ENCODE measurements around the gene GHDC.
"Not testable (repeated sequence)": the region's sequence is repeated elsewhere in the genome, so short reads cannot be mapped to it uniquely, and the experiment has no call there.

GHDC gene

DNA sequence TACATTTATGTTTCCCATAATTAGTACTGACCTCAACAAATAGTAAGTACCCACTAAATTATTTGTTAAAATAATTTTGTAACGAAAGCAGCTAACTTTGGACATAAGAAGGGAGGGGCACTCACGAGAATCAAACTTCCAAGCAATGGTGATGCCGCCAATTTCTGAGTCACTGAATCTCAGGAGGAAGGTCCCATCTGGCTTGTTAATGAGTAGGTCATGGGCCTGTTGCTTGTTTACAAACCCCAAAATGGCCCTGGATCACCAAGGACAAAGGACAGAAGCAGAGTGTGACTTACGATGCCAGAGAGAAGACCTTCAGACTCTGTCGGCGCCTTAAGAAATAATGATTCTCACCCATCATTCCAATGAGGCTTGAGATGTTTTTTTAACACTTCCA is 15.8 kb upstream of the GHDC start:
- TF ChIP-seq, protein P1, sequence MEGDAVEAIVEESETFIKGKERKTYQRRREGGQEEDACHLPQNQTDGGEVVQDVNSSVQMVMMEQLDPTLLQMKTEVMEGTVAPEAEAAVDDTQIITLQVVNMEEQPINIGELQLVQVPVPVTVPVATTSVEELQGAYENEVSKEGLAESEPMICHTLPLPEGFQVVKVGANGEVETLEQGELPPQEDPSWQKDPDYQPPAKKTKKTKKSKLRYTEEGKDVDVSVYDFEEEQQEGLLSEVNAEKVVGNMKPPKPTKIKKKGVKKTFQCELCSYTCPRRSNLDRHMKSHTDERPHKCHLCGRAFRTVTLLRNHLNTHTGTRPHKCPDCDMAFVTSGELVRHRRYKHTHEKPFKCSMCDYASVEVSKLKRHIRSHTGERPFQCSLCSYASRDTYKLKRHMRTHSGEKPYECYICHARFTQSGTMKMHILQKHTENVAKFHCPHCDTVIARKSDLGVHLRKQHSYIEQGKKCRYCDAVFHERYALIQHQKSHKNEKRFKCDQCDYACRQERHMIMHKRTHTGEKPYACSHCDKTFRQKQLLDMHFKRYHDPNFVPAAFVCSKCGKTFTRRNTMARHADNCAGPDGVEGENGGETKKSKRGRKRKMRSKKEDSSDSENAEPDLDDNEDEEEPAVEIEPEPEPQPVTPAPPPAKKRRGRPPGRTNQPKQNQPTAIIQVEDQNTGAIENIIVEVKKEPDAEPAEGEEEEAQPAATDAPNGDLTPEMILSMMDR (IDR thresholded peaks at IDR 0.05) = no peak

DNA sequence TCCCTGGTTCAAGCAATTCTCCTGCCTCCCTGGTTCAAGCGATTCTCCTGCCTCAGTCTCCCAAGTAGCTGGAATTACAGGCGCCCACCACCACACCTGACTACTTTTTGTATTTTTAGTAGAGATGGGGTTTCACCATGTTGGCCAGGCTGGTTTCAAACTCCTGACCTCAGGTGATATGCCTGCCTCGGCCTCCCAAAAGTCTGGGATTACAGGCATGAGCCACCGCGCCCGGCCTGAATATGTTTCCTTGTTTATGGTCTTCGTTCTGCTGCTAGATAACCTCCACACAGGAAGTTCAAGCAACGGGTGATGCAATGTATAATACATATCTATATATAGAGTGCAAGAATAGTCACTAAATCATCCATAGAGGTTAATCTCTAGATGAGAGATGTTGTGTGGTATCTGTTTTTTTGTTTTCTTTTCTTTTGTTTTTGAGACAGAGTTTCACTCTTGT is 11.9 kb upstream of the GHDC start:
- H3K27ac ChIP-seq = peak overlapping the region; percentile 66
- H3K9me3 ChIP-seq; H3K27me3 ChIP-seq; H3K4me3 ChIP-seq (ENCODE audit: low read depth in 1 of 2, low read length in 1 of 2); H3K4me1 ChIP-seq (ENCODE audit: control insufficient read depth in 1 of 2, insufficient read depth in 1 of 2, low read depth in 1 of 2, low read length in 1 of 2): not testable (repeated sequence)
- H3K36me3 ChIP-seq = peaks cover 100% of the 10 kb centered on the region

More for the DNA sequence above, 15.8 kb upstream of the GHDC start:
- Histone ChIP-seq H3K9me3 (no peaks in the 10 kb centered on the region), H3K27me3 (no peaks in the 10 kb centered on the region), H3K27ac (no peak overlapping the region), H3K4me3 (ENCODE audit: low read depth in 1 of 2, low read length in 1 of 2) (no peak overlapping the region), H3K36me3 (peaks cover 100% of the 10 kb centered on the region), H3K4me1 (ENCODE audit: control insufficient read depth in 1 of 2, insufficient read depth in 1 of 2, low read depth in 1 of 2, low read length in 1 of 2) (peaks cover 3 to 5% of the 10 kb centered on the region in 2 experiments)

DNA sequence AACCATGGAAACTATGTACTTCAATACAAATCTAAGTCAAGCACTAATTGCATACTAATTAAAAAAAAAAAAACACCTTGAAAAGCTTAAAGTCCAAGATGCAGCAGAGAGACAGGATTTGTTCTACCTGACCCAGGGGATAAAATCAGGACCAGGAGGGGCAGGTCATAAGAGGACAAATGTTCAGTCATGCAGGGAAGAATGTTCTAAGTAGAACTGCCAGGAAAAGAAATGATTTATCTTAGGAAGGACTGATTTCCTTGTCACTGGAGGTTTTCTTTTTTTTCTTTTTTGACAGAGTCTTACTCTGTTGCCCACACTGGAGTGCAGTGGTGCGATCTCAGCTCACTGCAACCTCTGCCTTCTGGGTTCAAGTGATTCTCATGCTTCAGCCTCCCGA is 9.1 kb upstream of the GHDC start:
- H3K36me3 ChIP-seq = peaks cover 91% of the 10 kb centered on the region
- peaks cover 9 to 12% of the 10 kb centered on the region in 2 experiments for H3K4me1 ChIP-seq (ENCODE audit: control insufficient read depth in 1 of 2, insufficient read depth in 1 of 2, low read depth in 1 of 2, low read length in 1 of 2)
- H3K27me3 ChIP-seq = no peaks in the 10 kb centered on the region
- no peak overlapping the region for H3K4me3 ChIP-seq (ENCODE audit: low read depth in 1 of 2, low read length in 1 of 2)
- TF ChIP-seq, protein P1 (IDR thresholded peaks at IDR 0.05) = no peak
- no peak overlapping the region for H3K27ac ChIP-seq
- H3K9me3 ChIP-seq = no peaks in the 10 kb centered on the region

DNA sequence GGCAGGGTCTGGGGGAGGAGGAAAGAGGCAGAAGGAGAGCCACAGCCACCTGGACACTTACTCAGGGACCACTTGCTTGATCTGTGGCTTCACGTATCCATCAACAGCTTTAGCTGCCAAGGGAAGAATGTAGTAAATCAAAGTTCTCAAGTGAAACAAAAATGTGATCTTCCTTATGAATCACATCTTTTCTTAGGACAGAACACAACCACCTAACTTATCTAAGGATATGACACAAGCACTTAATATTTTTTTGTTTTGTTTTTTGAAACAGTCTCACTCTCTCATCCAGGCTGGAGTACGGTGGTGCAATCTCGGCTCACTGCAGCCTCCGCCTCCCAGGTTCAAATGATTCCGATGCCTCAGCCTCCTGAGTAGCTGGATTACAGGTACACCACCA is 8.4 kb upstream of the GHDC start:
- Histone ChIP-seq H3K27ac (no peak overlapping the region), H3K4me3 (ENCODE audit: low read depth in 1 of 2, low read length in 1 of 2) (no peak overlapping the region), H3K27me3 (no peaks in the 10 kb centered on the region), H3K9me3 (no peaks in the 10 kb centered on the region), H3K36me3 (peaks cover 85% of the 10 kb centered on the region), H3K4me1 (ENCODE audit: control insufficient read depth in 1 of 2, insufficient read depth in 1 of 2, low read depth in 1 of 2, low read length in 1 of 2) (peaks cover 9 to 12% of the 10 kb centered on the region in 2 experiments)
- TF ChIP-seq, protein P1 (IDR thresholded peaks at IDR 0.05) = no peak

DNA sequence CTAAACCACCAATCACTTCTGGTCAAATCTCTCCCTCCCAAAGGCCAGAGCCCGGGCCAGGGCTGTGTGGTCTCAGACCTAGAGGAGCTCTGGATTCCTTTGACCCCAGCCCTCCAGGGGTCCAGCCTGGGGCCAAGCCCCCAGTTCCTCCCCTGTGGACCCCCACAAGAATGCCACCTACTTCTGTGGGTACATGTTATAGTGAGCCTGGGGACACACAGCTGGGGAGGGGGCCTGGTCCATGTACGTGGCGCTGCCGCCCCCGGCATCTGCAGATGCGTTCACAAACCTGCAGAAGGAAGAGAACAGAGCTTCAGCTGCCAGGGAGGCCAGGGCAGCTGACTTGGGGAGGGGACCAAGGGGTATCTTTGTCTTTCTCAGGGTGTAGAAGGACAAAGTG is 7.9 kb upstream of the GHDC start:
- H3K36me3 ChIP-seq = peaks cover 79% of the 10 kb centered on the region
- no peak overlapping the region for H3K4me3 ChIP-seq (ENCODE audit: low read depth in 1 of 2, low read length in 1 of 2)
- peaks cover 9 to 12% of the 10 kb centered on the region in 2 experiments for H3K4me1 ChIP-seq (ENCODE audit: control insufficient read depth in 1 of 2, insufficient read depth in 1 of 2, low read depth in 1 of 2, low read length in 1 of 2)
- TF ChIP-seq, protein P1 (IDR thresholded peaks at IDR 0.05) = no peak
- H3K9me3 ChIP-seq = no peaks in the 10 kb centered on the region
- no peak overlapping the region for H3K27ac ChIP-seq
- no peaks in the 10 kb centered on the region for H3K27me3 ChIP-seq

DNA sequence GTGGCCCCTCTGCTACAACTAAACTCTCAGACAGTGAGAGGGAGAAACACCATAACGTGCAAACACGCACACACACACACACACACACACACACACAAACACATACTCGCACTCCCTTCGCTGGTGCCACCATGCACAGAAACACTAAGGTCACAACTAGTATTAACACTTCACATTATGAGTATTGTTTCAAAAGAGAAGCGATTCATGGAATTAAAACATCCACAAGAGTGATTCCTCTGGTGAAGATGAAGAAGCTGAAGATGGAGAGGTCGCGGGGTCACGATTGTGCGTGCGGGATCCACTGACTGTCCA is 7.1 kb upstream of the GHDC start:
- TF ChIP-seq, protein P1 (IDR thresholded peaks at IDR 0.05) = no peak
- H3K36me3 ChIP-seq = peaks cover 72% of the 10 kb centered on the region
- no peaks in the 10 kb centered on the region for H3K9me3 ChIP-seq
- no peaks in the 10 kb centered on the region for H3K27me3 ChIP-seq
- H3K4me1 ChIP-seq (ENCODE audit: control insufficient read depth in 1 of 2, insufficient read depth in 1 of 2, low read depth in 1 of 2, low read length in 1 of 2) = peaks cover 9 to 12% of the 10 kb centered on the region in 2 experiments
- H3K4me3 ChIP-seq (ENCODE audit: low read depth in 1 of 2, low read length in 1 of 2) = no peak overlapping the region
- peak overlapping the region; percentile 23 for H3K27ac ChIP-seq
